Measurements from ENCODE around the gene B3GNT9.

The B3GNT9 gene

DNA sequence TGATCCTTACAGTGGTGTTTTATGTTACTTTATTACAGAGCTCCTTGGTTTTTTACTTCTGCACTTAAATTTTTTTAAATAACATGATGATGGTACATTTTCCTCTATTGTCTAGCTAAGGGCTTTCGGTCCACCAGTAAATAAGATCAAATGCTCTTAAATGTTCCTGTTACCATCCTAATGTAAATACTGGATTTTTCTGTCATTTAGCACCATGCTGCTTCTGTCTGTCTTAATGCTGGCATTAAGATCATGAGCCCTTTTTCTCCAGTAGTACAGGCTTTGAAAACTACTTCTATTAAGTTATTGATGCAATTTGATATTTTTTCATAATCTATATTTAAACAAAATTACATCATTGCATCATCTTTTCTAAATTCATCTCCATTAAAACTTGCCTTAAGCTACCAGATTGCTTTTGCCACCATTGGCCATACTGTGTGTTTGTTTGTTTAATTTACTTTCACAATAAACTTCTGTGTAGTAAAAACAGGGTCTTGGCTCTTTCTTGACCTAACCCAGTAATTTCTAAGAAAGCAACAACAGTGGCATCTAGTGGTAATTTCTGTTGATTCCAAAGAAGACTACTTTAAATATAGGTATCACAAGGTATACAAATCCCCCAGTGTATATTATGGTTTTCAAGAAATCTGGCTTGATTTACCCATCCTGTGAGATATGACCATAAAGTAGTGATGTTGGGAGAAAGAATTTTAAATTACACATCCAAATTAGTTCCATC lies 50.1 kb downstream of the B3GNT9 start:
- Histone ChIP-seq H3K27me3 (replicated peaks; ENCODE audit: insufficient read depth, low read length) (no peaks in the 10 kb centered on the region), H3K9me3 (replicated peaks; ENCODE audit: insufficient read depth, low read length) (no peaks in the 10 kb centered on the region), H3K27ac (ENCODE audit: low read length) (no peak overlapping the region), H3K36me3 (replicated peaks; ENCODE audit: insufficient read depth, low read length) (no peaks in the 10 kb centered on the region), H3K4me2 (ENCODE audit: low read depth, low read length) (no peak overlapping the region), H3K4me3 (ENCODE audit: low read length) (no peak overlapping the region), H4K20me1 (ENCODE audit: insufficient read depth, low read length) (no peaks in the 10 kb centered on the region), H3K4me1 (ENCODE audit: low read length) (0 out of 2 replicates have a peak, but pooled peaks cover 3% of the 10 kb centered on the region), H3K79me2 (ENCODE audit: low read length) (no peaks in the 10 kb centered on the region), H3K9me2 (replicated peaks; ENCODE audit: insufficient read depth, low read length) (no peaks in the 10 kb centered on the region), H2AFZ (ENCODE audit: low read length) (no peak overlapping the region), H3F3A (ENCODE audit: insufficient read depth, low read length) (no peaks in the 10 kb centered on the region), H3K9ac (ENCODE audit: low read length) (no peak overlapping the region)
- peak; percentile 27 for DNase-seq
- TF ChIP-seq EZH2 (optimal IDR thresholded peaks at IDR 0.05; ENCODE audit: low read depth, low read length) (no peak), CTCF (IDR thresholded peaks at IDR 0.05; ENCODE audit: low read length) (peak; percentile 27)

DNA sequence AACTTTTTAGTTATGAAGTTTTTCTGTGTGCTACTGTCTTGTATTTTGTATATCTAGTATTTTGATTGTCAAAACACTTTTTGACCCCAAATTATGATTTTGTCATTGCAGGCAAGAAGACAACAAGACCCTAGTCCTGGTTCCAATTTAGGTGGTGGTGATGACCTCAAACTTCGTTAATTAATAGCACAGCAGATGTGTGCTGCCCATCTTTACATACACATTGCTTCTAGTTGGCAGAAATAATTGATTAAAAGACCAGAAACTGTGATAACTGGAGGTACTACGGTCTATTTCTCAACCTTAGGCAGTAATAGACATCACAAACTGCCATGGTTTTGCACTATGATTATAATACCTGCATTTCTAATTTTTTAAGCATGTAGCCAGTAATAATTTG lies 52.2 kb downstream of the B3GNT9 start:
- H3K79me2 ChIP-seq (ENCODE audit: low read length) = peaks cover 6% of the 10 kb centered on the region
- H3K4me3 ChIP-seq (ENCODE audit: low read length) = no peak overlapping the region
- no peak overlapping the region for H3K9ac ChIP-seq (ENCODE audit: low read length)
- no peak overlapping the region for H3K27ac ChIP-seq (ENCODE audit: low read length)
- no peaks in the 10 kb centered on the region for H3F3A ChIP-seq (ENCODE audit: insufficient read depth, low read length)
- no peaks in the 10 kb centered on the region for H3K9me3 ChIP-seq (replicated peaks; ENCODE audit: insufficient read depth, low read length)
- TF ChIP-seq CTCF (IDR thresholded peaks at IDR 0.05; ENCODE audit: low read length) = no peak
- TF ChIP-seq EZH2 (optimal IDR thresholded peaks at IDR 0.05; ENCODE audit: low read depth, low read length) = no peak
- TF ChIP-seq EZH2phosphoT487 (IDR thresholded peaks at IDR 0.05; ENCODE audit: low read length) = no peak
- H2AFZ ChIP-seq (ENCODE audit: low read length) = no peak overlapping the region
- no peaks in the 10 kb centered on the region for H3K27me3 ChIP-seq (replicated peaks; ENCODE audit: insufficient read depth, low read length)
- no peaks in the 10 kb centered on the region for H4K20me1 ChIP-seq (ENCODE audit: insufficient read depth, low read length)
- no peaks in the 10 kb centered on the region for H3K4me1 ChIP-seq (ENCODE audit: low read length)
- H3K9me2 ChIP-seq (replicated peaks; ENCODE audit: insufficient read depth, low read length) = no peaks in the 10 kb centered on the region
- DNase-seq = no peak
- H3K36me3 ChIP-seq (replicated peaks; ENCODE audit: insufficient read depth, low read length) = no peaks in the 10 kb centered on the region
- H3K4me2 ChIP-seq (ENCODE audit: low read depth, low read length) = no peak overlapping the region
